KOPT-K1 (cell line): ENCODE data around the gene TEX48.

Experiments
- H3K27ac ChIP-seq: fragments of 200-600 bp; sonication (generic); 2 replicates; pipeline ENCODE4 v1.5.1; 2016; ENCODE audit warnings: antibody characterized with exemption, mild to moderate bottlenecking, low read depth, low read length; ENCODE audit not compliant: poor library complexity, severe bottlenecking
- H3K36me3 ChIP-seq: fragments of 200-600 bp; sonication (generic); 2 replicates; pipeline ENCODE4 v1.5.1; 2017; ENCODE audit warnings: antibody characterized with exemption, mild to moderate bottlenecking, low read length, moderate library complexity; ENCODE audit not compliant: insufficient read depth
- H3K9me3 ChIP-seq: fragments of 200-600 bp; sonication (generic); 2 replicates; pipeline ENCODE4 v1.5.1; 2017; ENCODE audit warnings: antibody characterized with exemption, low read length, mild to moderate bottlenecking; ENCODE audit not compliant: insufficient read depth, poor library complexity, severe bottlenecking

TEX48 gene, protein sequence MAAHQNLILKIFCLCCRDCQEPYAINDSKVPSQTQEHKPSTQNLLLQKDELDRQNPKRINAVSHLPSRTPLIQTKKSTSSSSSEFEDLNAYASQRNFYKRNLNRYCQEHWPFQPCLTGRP

DNA sequence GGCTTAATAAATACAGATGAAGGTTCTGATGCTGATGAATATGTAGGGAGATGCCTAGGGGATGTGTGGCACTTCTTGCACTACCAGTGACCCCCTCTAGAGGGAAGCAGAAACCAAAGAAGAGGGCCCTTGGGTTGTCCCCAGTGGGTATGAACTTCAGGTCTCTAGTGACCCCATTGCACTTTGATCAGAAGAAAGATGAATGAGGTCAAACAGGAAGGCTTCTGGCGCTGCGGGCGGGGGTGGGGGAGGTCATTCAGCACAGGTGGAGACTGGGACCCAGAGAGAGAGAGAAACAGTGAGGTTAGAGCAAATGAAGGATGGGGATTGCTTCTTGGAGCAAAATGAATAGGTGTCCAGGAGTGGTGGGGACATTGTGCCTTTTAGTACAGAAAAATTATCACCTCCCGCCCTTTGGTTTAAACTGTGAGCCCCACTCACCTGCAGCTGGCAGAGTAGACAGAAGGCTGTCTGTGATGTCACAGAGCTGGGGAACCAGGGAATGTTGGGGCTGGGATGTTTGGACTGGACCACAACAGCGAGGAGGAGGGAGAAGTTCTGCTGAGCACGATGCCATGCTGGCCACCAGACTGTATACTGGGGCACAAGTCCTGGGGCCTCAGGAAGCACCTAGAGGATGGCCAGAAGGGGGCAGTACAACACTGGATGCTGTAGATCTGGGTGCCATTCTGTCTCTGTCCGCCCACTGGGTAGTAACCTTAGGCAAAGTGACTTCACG is at the start of gene TEX48:
Gene TEX48 (minus strand): TSS at position 599 of the 739 bp plus-strand sequence. CDS start 10,469 bp downstream, outside the sequence.
- Histone ChIP-seq H3K36me3 (no peaks in the 10 kb centered on the region), H3K27ac (no peak within 1 kb of the TSS), H3K9me3 (no peaks in the 10 kb centered on the region)

DNA sequence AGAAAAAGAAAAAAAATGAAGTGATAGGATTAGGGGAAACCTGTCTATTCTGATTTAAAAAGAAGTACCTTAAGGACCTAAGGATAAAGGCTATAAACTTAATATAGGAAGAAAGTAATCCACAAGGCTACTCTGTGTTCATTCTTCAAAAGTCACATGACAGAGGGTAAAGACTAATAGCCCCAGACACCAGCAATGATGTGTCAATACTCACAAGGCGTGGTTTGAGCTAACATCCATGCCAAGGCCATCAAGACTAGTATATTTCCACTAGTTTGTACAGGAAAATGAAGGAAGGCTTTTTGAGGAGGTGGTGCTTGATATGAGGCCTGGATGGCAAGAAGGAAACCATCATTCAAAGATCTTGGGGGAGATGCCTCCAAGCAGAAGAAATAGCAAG is 49.7 kb upstream of the TEX48 start:
- Histone ChIP-seq H3K27ac (no peak overlapping the region), H3K36me3 (no peaks in the 10 kb centered on the region), H3K9me3 (no peaks in the 10 kb centered on the region)

DNA sequence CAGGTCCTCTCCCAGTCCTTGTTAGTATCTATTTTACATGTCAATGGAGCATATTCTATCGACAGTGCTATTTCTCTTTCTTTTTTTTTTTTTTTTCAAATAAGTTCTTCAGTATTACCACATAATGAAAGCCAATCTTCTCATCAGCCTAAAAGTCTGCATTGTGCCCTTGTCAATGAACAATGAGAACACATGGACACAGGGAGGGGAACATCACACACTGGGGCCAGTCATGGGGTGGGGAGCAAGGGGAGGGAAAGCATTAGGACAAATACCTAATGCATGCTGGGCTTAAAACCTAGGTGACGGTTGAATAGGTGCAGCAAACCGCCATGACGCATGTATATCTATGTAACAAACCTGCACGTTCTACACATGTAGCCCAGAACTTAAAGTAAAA is 47.7 kb upstream of the TEX48 start:
- Histone ChIP-seq H3K36me3 (no peaks in the 10 kb centered on the region), H3K27ac (no peak overlapping the region), H3K9me3 (no peaks in the 10 kb centered on the region)

DNA sequence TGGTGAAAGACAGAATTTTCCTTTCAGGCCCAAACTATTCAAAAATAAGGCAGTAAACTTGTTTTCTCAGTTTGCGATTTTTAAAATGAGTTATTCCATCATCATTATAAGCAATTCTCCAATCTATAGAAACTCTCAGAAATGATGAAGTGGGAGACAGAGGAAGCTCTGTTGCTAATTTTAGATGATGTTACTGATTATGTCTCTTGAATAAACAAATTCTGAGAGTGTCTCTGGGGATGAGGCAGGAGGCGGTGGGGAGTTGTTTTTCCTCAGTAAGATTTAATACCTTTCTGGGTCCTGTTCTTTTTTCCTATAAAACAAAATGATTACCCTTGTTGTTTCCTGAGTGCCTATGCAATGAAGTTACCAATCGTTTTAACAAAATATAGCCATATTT is 43.9 kb upstream of the TEX48 start:
- H3K9me3 ChIP-seq, result no peaks in the 10 kb centered on the region
- H3K36me3 ChIP-seq, result no peaks in the 10 kb centered on the region
- no peak overlapping the region for H3K27ac ChIP-seq

DNA sequence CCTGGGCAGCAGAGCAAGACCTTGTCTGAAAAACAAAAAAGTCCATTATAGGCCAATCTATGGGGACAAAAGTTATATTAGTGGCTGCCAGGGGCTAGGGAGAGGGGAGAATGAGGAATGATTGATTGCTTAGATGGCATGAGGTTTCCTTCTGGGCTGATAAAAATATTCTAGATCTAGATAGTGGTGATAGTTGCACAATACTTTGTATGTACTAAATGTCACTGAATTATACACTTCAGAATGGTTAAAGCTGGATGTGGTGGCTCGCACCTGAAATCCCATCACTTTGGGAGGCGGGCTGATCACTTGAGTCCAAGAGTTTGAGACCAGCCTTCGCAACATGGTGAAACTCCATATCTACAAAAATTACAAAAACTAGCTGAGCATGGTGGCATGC is 42.8 kb upstream of the TEX48 start:
- no peaks in the 10 kb centered on the region for H3K36me3 ChIP-seq
- H3K27ac ChIP-seq, result no peak overlapping the region
- H3K9me3 ChIP-seq, result no peaks in the 10 kb centered on the region

DNA sequence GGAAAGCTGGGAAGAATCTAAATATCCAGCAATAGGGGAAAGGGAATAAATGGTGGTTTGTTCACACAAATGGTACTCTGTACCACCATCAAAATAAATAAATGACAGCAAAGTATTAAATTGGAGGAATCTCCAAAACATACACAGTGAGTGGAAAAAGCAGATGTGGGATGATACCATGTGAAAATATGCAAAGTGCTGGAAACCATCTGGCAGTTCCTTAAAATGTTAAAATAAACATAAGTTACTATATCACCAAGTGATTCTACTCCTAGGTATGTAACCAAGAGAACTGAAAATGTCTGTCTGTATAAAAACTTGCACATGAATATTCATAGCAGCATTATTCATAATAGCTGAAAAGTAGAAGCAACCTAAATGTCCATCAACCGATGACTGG is 41.9 kb upstream of the TEX48 start:
- Histone ChIP-seq H3K9me3 (no peaks in the 10 kb centered on the region), H3K27ac (no peak overlapping the region), H3K36me3 (no peaks in the 10 kb centered on the region)

DNA sequence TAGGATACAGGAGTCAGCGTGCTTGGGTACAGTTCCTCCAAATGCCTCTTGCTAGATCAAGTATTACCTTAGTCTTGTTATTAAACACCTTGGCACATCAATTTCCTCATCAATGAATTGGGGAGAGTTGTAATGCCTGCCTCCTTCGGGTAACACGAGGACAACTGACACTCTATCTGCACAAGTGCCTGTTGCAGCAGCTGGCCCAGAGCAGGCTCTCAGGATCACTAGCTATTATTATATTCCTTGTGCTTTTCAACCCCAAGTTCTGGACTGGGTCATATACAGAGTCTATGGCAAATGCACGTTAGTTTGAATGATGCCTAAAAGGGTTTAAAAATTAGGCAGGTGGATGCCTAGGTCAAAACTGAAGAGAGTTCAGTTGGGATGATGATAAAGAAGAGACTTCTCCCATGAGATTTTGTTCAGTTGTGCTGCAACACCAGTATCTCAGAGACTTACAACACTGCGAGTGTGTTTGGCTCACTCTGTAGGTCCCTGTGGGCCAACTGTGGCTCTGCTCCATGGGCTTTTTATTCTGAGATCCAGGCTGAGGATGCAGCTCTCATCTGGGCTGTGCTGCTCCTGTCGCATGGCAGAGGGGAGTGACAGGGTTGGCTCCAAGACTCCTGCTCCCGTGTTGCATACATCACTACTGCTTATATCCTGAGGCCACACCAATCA is 41.1 kb upstream of the TEX48 start:
- no peaks in the 10 kb centered on the region for H3K9me3 ChIP-seq
- H3K36me3 ChIP-seq, result no peaks in the 10 kb centered on the region
- H3K27ac ChIP-seq, result no peak overlapping the region

DNA sequence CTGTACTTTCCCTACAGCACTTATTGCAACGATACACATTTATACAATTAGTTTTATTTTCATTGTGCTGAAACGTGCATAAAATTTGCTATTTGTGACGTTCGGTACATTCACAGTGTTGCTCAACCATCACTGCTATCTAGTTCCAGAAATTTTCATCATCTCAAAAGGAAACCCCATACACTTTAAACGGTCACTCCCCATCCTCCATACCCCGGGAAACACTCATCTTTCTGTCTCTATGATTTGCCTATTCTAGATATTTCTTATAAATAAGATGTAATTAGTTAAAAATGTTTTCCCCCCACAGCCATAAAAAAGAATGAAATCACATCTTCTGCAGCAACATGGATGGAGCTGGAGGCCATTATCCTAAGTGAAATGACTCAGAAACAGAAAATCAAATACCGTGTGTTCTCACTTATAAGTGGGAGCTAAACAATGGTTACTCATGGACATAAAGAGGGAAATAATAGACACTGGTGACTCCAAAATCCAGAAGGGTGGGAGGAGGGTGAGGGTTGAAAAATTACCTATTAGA is 40.2 kb upstream of the TEX48 start:
- Histone ChIP-seq H3K36me3 (no peaks in the 10 kb centered on the region), H3K9me3 (no peaks in the 10 kb centered on the region), H3K27ac (no peak overlapping the region)

DNA sequence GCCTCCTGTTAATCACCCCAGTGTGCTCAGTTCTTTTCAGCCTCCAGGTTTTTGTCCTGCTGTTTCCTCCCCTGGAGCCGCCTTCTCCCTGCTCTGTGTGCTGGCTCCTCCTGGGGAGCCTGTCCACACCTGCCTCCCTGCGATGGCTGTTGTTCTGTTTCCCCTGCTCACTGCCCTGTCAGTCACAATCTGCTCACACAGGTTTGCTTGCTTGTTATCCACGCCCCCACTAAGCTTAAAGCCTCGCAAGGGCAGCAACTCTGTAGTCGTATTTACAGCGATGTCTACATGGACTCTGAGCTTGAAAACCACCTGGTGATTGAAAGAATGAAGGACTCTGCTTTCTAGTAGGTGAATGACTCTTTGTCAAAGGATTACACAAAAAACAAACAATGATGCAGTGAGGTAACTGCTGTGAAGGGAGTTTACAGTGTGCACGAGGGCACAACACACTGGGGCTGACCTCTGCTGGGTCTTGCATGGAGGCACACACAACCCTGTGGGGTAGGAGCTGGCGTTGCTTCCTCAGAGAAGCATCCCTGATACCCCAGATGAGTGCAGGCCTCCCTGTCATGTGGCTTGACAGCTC is 39.6 kb upstream of the TEX48 start:
- Histone ChIP-seq H3K36me3 (no peaks in the 10 kb centered on the region), H3K9me3 (no peaks in the 10 kb centered on the region), H3K27ac (no peak overlapping the region)

DNA sequence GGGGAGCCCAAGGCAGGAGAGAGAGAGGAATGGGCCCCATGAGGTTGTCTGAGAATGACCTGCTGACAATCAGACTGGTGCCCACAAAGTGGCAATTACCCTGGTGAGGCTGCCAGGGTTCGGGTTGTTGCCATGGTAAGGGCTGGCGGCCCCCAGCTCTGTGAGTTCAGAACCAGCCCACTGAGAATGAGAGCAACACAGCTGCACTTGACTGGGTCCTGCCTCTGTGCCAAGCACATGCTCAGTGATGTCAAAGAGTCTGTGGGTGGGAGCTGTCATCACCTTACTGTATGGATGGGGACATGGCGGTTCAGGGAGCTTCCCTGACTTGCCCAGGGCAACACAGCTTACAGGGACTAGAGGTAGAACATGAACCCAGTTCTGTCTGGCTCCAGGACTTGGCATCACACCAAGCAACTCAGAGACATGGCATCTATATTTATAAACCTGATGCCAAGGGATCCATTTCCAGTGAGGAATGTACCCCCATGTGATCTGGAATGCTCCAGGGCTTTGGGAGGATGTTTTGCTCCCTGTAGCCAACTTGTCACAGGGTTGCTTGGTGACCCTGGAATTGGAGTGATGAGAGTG is 38.2 kb upstream of the TEX48 start:
- no peaks in the 10 kb centered on the region for H3K9me3 ChIP-seq
- no peak overlapping the region for H3K27ac ChIP-seq
- no peaks in the 10 kb centered on the region for H3K36me3 ChIP-seq

DNA sequence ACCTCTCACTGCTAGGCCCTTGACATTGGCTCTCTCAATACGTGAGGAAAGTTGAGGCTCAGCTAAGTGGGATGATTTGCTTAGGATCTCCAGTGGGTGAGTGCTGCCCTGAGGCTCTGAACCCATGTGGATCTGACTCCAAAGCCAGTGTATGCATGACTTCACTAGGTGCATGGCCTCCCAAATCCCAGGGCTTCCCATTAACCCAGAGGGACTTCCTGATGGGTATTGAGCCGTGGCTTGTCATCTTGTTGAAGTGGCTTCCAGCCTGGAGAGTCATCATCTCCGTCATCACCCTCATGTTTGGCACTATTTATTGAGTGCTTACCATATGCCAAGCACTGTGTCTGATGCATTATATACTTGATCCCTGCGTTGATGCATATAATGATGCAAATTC is 37.3 kb upstream of the TEX48 start:
- H3K9me3 ChIP-seq, result no peaks in the 10 kb centered on the region
- peak overlapping the region; percentile 29 for H3K27ac ChIP-seq
- no peaks in the 10 kb centered on the region for H3K36me3 ChIP-seq

DNA sequence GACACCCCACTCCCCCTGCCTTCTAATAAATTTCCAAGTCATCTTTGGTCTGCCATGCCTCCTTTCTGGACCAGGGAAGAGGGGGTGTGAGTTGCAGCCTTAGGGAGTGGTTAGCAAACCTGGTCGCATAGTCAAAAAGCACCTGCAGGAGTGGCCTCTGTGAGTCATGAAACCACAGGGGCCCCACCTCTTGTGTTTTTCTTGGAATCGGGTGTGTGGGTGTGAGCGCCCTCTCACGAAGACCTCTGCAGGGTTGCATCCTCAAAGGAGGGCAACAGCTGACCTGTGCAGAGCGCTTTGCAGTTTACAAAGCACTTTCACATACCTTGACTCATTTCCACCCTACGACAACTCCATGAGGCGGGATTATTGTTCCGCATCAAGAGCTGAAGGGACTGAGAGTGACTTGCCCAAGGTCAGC is 36.8 kb upstream of the TEX48 start:
- H3K9me3 ChIP-seq, result no peaks in the 10 kb centered on the region
- H3K27ac ChIP-seq, result peak overlapping the region; percentile 29
- no peaks in the 10 kb centered on the region for H3K36me3 ChIP-seq

DNA sequence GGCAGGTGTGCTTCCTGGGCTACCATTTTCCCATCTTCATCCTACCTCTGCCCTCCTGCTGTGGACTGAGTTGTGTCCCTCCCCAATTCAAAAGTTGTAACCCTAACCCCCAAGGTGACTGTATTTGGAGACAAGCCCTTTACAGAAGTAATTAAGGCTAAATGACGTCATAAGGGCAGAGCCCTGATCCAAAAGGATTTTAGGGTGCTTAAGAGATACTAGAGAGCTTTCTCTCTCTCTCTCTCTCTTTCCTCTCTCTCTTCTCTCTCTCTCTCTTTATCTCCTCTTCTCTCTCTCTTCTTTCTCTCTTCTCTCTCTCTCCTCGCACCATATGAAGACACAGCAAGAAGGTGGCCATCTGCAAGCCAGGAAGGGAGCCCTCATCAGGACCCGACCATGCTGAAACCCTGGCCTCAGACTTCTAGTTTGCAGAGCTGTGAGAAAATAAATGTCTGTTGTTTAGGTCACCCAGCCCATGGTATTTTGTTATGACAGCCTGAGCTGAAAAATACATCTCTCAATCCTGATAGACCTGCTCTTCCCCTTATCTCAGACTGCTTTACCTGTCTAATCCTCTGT is 36.0 kb upstream of the TEX48 start:
- H3K27ac ChIP-seq, result no peak overlapping the region
- no peaks in the 10 kb centered on the region for H3K36me3 ChIP-seq
- no peaks in the 10 kb centered on the region for H3K9me3 ChIP-seq

DNA sequence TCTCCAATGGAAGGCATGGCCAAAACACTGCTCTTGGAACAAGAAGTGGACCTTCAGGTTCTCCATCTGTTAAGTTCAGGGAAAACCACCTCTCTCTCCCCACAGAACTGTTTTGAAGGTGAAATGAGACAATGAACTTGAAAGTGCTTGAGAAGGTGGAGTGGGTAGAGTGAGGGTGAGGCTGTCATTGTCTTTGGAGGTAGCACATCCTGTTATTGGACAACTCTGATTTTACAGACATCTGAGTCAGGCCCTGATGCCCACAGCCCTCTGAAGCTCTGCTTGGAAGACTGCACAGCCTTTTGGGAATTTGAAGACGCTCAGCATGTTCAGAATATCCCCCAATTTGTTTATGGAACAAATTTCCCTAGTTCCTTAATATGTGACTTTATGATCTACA is 27.6 kb upstream of the TEX48 start:
- Histone ChIP-seq H3K36me3 (no peaks in the 10 kb centered on the region), H3K27ac (no peak overlapping the region), H3K9me3 (no peaks in the 10 kb centered on the region)

DNA sequence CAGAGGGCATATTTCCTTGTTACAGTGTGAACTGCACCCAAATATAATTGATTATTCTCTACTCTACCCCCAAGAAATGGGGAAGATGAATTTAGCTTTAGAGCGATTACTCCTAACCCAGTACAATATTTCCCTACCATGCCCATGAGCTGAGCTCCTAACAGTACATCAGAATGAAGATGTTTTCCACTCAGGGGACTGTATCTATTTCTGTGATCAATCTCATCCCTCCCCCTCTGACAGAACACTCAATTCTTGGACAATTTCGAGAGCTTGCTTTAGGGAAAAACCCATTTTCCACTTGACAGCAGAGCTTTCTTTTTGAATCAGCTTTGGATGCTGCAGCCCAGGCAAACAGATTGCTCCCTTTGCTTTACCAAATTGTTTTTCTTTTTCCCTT is 24.7 kb upstream of the TEX48 start:
- no peak overlapping the region for H3K27ac ChIP-seq
- H3K36me3 ChIP-seq, result no peaks in the 10 kb centered on the region
- H3K9me3 ChIP-seq, result no peaks in the 10 kb centered on the region
